CD4-positive, alpha-beta T cell treated with Interleukin-17A for 1 hour (primary cell): ENCODE data around the gene PLEKHA6.

Experiments
- DNase-seq: peaks from one replicate; pipeline ENCODE4 v3.0.0-alpha.2; 2020

The PLEKHA6 gene

GRCh38 chr1:204227996-204228785, 131.5 kb downstream of the PLEKHA6 start:
- DNase-seq, result no peak

- DNase-seq, result no peak
Measured at GRCh38 chr1:204227351-204227750, 132.4 kb downstream of the PLEKHA6 start.

GRCh38 chr1:204225841-204226735, 133.6 kb downstream of the PLEKHA6 start:
- DNase-seq, result no peak

- DNase-seq, result no peak
Measured at GRCh38 chr1:204224655-204225054, 135.1 kb downstream of the PLEKHA6 start.

GRCh38 chr1:204223129-204223860, 136.4 kb downstream of the PLEKHA6 start:
- DNase-seq, result no peak

GRCh38 chr1:204222764-204223055, 137.0 kb downstream of the PLEKHA6 start:
- no peak for DNase-seq

- no peak for DNase-seq
Measured at GRCh38 chr1:204222006-204222763, 137.5 kb downstream of the PLEKHA6 start.

- DNase-seq, result no peak
Measured at GRCh38 chr1:204221271-204221670, 138.5 kb downstream of the PLEKHA6 start.

- DNase-seq, result no peak
Measured at GRCh38 chr1:204219971-204220616, 139.6 kb downstream of the PLEKHA6 start.

GRCh38 chr1:204218552-204218951, 141.2 kb downstream of the PLEKHA6 start:
- no peak for DNase-seq

- DNase-seq, result no peak
Measured at GRCh38 chr1:204217648-204218000, 142.1 kb downstream of the PLEKHA6 start.

- DNase-seq, result no peak
Measured at GRCh38 chr1:204216880-204217647, 142.7 kb downstream of the PLEKHA6 start.

GRCh38 chr1:204216236-204216635, 143.5 kb downstream of the PLEKHA6 start:
- no peak for DNase-seq

GRCh38 chr1:204213668-204214662, 145.8 kb downstream of the PLEKHA6 start, which contains the start of gene GOLT1A:
Gene GOLT1A, minus strand, starts transcription at chr1:204213988. Its CDS starts 82 bp downstream, at chr1:204213906.
- DNase-seq, result peak; percentile 36

GRCh38 chr1:204212715-204213114, 147.0 kb downstream of the PLEKHA6 start:
- DNase-seq, result no peak

- DNase-seq, result no peak
Measured at GRCh38 chr1:204211046-204211445, 148.7 kb downstream of the PLEKHA6 start.

- DNase-seq, result peak; percentile 59
Measured at GRCh38 chr1:204207136-204207616, 152.6 kb downstream of the PLEKHA6 start.

GRCh38 chr1:204206121-204206520, 153.6 kb downstream of the PLEKHA6 start:
- no peak for DNase-seq

GRCh38 chr1:204205486-204205885, 154.2 kb downstream of the PLEKHA6 start:
- no peak for DNase-seq

- DNase-seq, result no peak
Measured at GRCh38 chr1:204204944-204205343, 154.8 kb downstream of the PLEKHA6 start.
